CD14-positive monocyte (primary cell): ENCODE data around the gene KCTD13. TPM values are rescaled to one million over a fixed set of nuclear protein-coding genes. Genes with fewer than 3 reads are reported as not detected.

ENCODE experiments used
- DNase-seq, 3 donors: peaks; one replicate each; pipeline ENCODE4 v3.0.0-alpha.2; 2011 to 2022
- H2AFZ ChIP-seq: 2 replicates; pipeline ENCODE4 v1.6.0; 2012; ENCODE audit warnings: mild to moderate bottlenecking, low read depth, low read length, inconsistent platforms; ENCODE audit not compliant: insufficient read depth, poor library complexity, severe bottlenecking
- H3K27ac ChIP-seq, 2 donors: 1 replicate in 1 of 2; 2 replicates in 1 of 2; pipeline ENCODE4 v1.5.1; 2012 to 2013; ENCODE audit warnings: low read length in 2 of 2, control low read depth in 1 of 2, inconsistent platforms in 1 of 2, low read depth in 1 of 2, mild to moderate bottlenecking in 1 of 2
- H3K27me3 ChIP-seq, 2 donors: one replicate each; pipeline versions ENCODE4 v1.6.0 to v1.6.1; 2011 to 2013; ENCODE audit warnings: low read length in 2 of 2; ENCODE audit not compliant: control insufficient read depth in 2 of 2, insufficient read depth in 2 of 2
- H3K36me3 ChIP-seq, 2 donors: replicated peaks in 1 of 2; 1 replicate in 1 of 2; 2 replicates in 1 of 2; pipeline versions ENCODE4 v1.5.1 to v1.6.1; 2012 to 2013; ENCODE audit warnings: low read length in 2 of 2, control low read depth in 1 of 2, inconsistent platforms in 1 of 2, mild to moderate bottlenecking in 1 of 2; ENCODE audit not compliant: insufficient read depth in 2 of 2, control insufficient read depth in 1 of 2
- H3K4me1 ChIP-seq, 2 donors: 1 replicate in 1 of 2; 2 replicates in 1 of 2; pipeline versions ENCODE4 v1.5.1 to v1.6.1; 2012 to 2013; ENCODE audit warnings: low read length in 2 of 2, control low read depth in 1 of 2, inconsistent platforms in 1 of 2, mild to moderate bottlenecking in 1 of 2, moderate library complexity in 1 of 2; ENCODE audit not compliant: insufficient read depth in 2 of 2, control insufficient read depth in 1 of 2
- H3K4me2 ChIP-seq: replicated peaks from 2 replicates; pipeline ENCODE3; 2012; ENCODE audit warnings: low read length, moderate library complexity, mild to moderate bottlenecking; ENCODE audit not compliant: poor library complexity, severe bottlenecking; ENCODE audit errors: extremely low read depth
- H3K4me3 ChIP-seq, 3 experiments: fragments of 200-600 bp in 1 of 3; sonication (generic) in 1 of 3; replicated peaks in 1 of 3; 1 replicate in 2 of 3; 2 replicates in 1 of 3; pipeline ENCODE4 v1.5.1; 2011 to 2013; ENCODE audit warnings: low read length in 3 of 3, mild to moderate bottlenecking in 3 of 3, control low read depth in 2 of 3, low read depth in 2 of 3, inconsistent platforms in 1 of 3, moderate library complexity in 1 of 3
- H3K79me2 ChIP-seq: 2 replicates; pipeline ENCODE4 v1.6.0; 2012; ENCODE audit warnings: mild to moderate bottlenecking, control low read depth, inconsistent platforms, low read length, moderate library complexity; ENCODE audit not compliant: insufficient read depth
- H3K9ac ChIP-seq: 2 replicates; pipeline ENCODE4 v1.6.0; 2017; ENCODE audit warnings: low read length, mild to moderate bottlenecking; ENCODE audit not compliant: insufficient read depth, poor library complexity, severe bottlenecking
- H3K9me3 ChIP-seq, 2 donors: replicated peaks in 1 of 2; 1 replicate in 1 of 2; 2 replicates in 1 of 2; pipeline versions ENCODE4 v1.5.1 to v1.6.1; 2012 to 2013; ENCODE audit warnings: low read length in 2 of 2, control low read depth in 1 of 2; ENCODE audit not compliant: control insufficient read depth in 1 of 2, insufficient read depth in 1 of 2
- H4K20me1 ChIP-seq: 2 replicates; pipeline ENCODE4 v1.6.0; 2012; ENCODE audit warnings: mild to moderate bottlenecking, low read length, control low read depth, moderate library complexity; ENCODE audit not compliant: insufficient read depth
- H3K27ac Mint-ChIP-seq, 7 donors: one replicate each; pipeline ENCODE4 v1.8.0; 2020; ENCODE audit warnings: mild to moderate bottlenecking in 7 of 7, mixed read lengths in 7 of 7, moderate library complexity in 6 of 7, inconsistent platforms in 2 of 7
- H3K27me3 Mint-ChIP-seq, 3 donors: one replicate each; pipeline ENCODE4 v1.8.0; 2021 to 2022; ENCODE audit warnings: low read depth in 3 of 3, mild to moderate bottlenecking in 3 of 3, mixed read lengths in 3 of 3, moderate library complexity in 3 of 3, inconsistent platforms in 1 of 3
- H3K36me3 Mint-ChIP-seq, 2 donors: one replicate each; pipeline ENCODE4 v1.8.0; 2020; ENCODE audit warnings: mixed read lengths in 2 of 2, inconsistent platforms in 1 of 2, mild to moderate bottlenecking in 1 of 2
- H3K4me1 Mint-ChIP-seq: one replicate; pipeline ENCODE4 v1.8.0; 2020; ENCODE audit warnings: mild to moderate bottlenecking, mixed read lengths
- H3K4me3 Mint-ChIP-seq, 2 donors: one replicate each; pipeline ENCODE4 v1.8.0; 2020; ENCODE audit warnings: mild to moderate bottlenecking in 2 of 2, mixed read lengths in 2 of 2, moderate library complexity in 1 of 2
- H3K9me3 Mint-ChIP-seq, 7 donors: one replicate each; pipeline ENCODE4 v1.8.0; 2020 to 2022; ENCODE audit warnings: mixed read lengths in 7 of 7, mild to moderate bottlenecking in 6 of 7, moderate library complexity in 6 of 7, inconsistent platforms in 2 of 7
- CTCF ChIP-seq: fragments of 200-600 bp; IDR thresholded peaks from one replicate; pipeline ENCODE4 v1.8.0; 2022; ENCODE audit warnings: antibody characterized with exemption, mild to moderate bottlenecking
- WGBS: methylation state at CpG from one replicate; pipeline ENCODE4 v1.1.5; 2013; ENCODE audit warnings: missing lambda C conversion rate; ENCODE audit not compliant: insufficient coverage; 5-methylcytosine and 5-hydroxymethylcytosine counted together
- intact Hi-C, 2 donors: fragments of 100-400 bp; cut with micrococcal nuclease; formaldehyde crosslinking; loops; one replicate each; pipeline versions ENCODE4 v1.15.0 to v1.15.1; 2023
- polyA minus RNA-seq: library from RNA; depleted of rRNA, polyadenylated mRNA; stranded (reverse); fragments of >200 nt; gene quantifications from 2 replicates; pipeline ENCODE4 v1.2.3, GENCODE V29; 2012
- polyA plus RNA-seq, 3 donors: library from polyadenylated mRNA; depleted of rRNA in 1 of 3; unstranded in 2 of 3; stranded (reverse) in 1 of 3; fragments of 300-500 nt in 2 of 3; fragments of >200 nt in 1 of 3; fragmentation: Illumina TruSeq in 2 of 3; gene quantifications; 1 replicate in 2 of 3; 2 replicates in 1 of 3; pipeline ENCODE4 v1.2.3, GENCODE V29; 2012 to 2021
- total RNA-seq, 12 experiments: library from RNA in 1 of 12; stranded (reverse) in 1 of 12; fragments of 120-200 nt in 1 of 12; gene quantifications; one replicate each; pipeline ENCODE4 v1.2.4 and lab custom pipeline; 2013 to 2026; ENCODE audit warnings: mixed read lengths in 6 of 12, inconsistent platforms in 1 of 12

Gene KCTD13
- 7.9 TPM for total RNA-seq (2013)
- polyA plus RNA-seq (10 to 100 TPM in 1 of 3 donors, 1 to 10 TPM in 2; 4.0 to 36.6 (median 4.7) TPM), polyA minus RNA-seq (11.8 and 14.8 TPM in 2 replicates), total RNA-seq (lab: John Stamatoyannopoulos, UW) (2.7 to 11.1 (median 6.5) reads per million in 11 experiments)

- WGBS: under 1% methylated on average over 89 of the region's 89 CpGs
- H3K4me3 Mint-ChIP-seq: peak within 1 kb of the TSS; percentile 93 to 98
- intact Hi-C loops: loop anchor here (5.0 to 10.0 kb wide), 2 partner anchors 36 to 61 kb away; partner anchors contain the start of genes TMEM219 (in 2 of the 2) and CDIPT (in 1 of the 2)
- H3K27me3 Mint-ChIP-seq: peaks cover 0 to 3% (median 0%) of the 10 kb centered on the region in 3 donors
- H3K27me3 ChIP-seq: no peaks in the 10 kb centered on the region
- peak within 1 kb of the TSS; percentile 62 to 77 for H3K27ac ChIP-seq
- H3K4me1 ChIP-seq: peaks cover 16 to 23% of the 10 kb centered on the region in 2 donors
- H3K79me2 ChIP-seq: peaks cover 36% of the 10 kb centered on the region
- H3K4me2 ChIP-seq: peak within 1 kb of the TSS; percentile 84
- peaks cover 29% of the 10 kb centered on the region for H3K4me1 Mint-ChIP-seq
- H3K9me3 Mint-ChIP-seq: no peaks in the 10 kb centered on the region
- H4K20me1 ChIP-seq: peaks cover 34% of the 10 kb centered on the region
- peak within 1 kb of the TSS; percentile 77 to 94 (median 87) for H3K4me3 ChIP-seq
- peak within 1 kb of the TSS; percentile 88 to 95 (median 93) for H3K27ac Mint-ChIP-seq
- peaks cover 23 to 26% of the 10 kb centered on the region in 2 donors for H3K36me3 Mint-ChIP-seq
- peak within 1 kb of the TSS; percentile 70 for H3K9ac ChIP-seq
- DNase-seq: peak; percentile 73 to 78 (median 77)
- H2AFZ ChIP-seq: peak within 1 kb of the TSS; percentile 94
- no peak for TF ChIP-seq CTCF
- H3K36me3 ChIP-seq: peaks cover 20 to 23% of the 10 kb centered on the region in 2 donors
- no peaks in the 10 kb centered on the region for H3K9me3 ChIP-seq
These were observed at the start of gene KCTD13 for GRCh38 chr16:29925781-29926710. TSS of gene KCTD13 (minus strand) at chr16:29926226. CDS start at chr16:29926033, 193 bp downstream.

- Mint-ChIP-seq H3K27me3 (peaks cover 0 to 5% (median 0%) of the 10 kb centered on the region in 3 donors), H3K27ac (peak overlapping the region in 4 of 7 donors; percentile 68 to 96 (median 92)), H3K4me3 (peak overlapping the region; percentile 91 to 94), H3K9me3 (peaks cover 0 to 3% (median 0%) of the 10 kb centered on the region in 7 donors), H3K4me1 (peaks cover 38% of the 10 kb centered on the region), H3K36me3 (peaks cover 36 to 56% of the 10 kb centered on the region in 2 donors)
- Histone ChIP-seq H2AFZ (peak overlapping the region; percentile 98), H3K79me2 (peaks cover 46% of the 10 kb centered on the region), H3K9me3 (no peaks in the 10 kb centered on the region), H3K9ac (peak overlapping the region; percentile 83), H3K27ac (peak overlapping the region in 1 of 2 donors; percentile 77), H3K4me1 (peaks cover 31 to 43% of the 10 kb centered on the region in 2 donors), H3K4me3 (peak overlapping the region; percentile 79 to 100 (median 98)), H3K36me3 (peaks cover 41 to 47% of the 10 kb centered on the region in 2 donors), H4K20me1 (peaks cover 47% of the 10 kb centered on the region), H3K27me3 (no peaks in the 10 kb centered on the region), H3K4me2 (peak overlapping the region; percentile 100)
- DNase-seq: no peak
- intact Hi-C loops: loop anchor here in 1 of 2 donors (10.0 kb wide), 1 partner anchor 110 kb away; the partner anchor contains the start of gene CDIPT
- no peak for TF ChIP-seq CTCF
- 72% methylated on average over 4 of the region's 5 CpGs for WGBS
These were observed 49.1 kb upstream of the KCTD13 start for GRCh38 chr16:29975134-29975538.
